ENCODE measurements around the gene BMPR1B.

DNA sequence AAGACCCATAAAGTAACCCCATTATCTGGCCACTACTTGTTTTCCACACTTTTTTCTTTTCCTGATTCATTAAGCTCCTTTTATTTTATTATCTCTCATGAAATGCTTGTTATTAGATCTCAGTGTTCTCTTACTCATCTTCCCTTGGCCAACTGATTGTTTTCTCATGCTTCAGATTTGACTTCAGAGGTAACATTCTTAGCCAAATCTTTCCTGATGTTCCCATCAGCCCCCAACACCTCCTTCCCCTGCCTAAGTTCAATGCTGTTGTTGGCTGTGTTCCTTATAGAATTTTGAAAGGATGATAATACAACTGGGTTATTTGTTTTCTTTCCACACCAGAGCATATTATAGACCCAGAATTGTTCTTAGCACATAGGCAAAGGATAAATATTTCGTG, 75.6 kb downstream of the BMPR1B start:
- TF ChIP-seq, protein P1, sequence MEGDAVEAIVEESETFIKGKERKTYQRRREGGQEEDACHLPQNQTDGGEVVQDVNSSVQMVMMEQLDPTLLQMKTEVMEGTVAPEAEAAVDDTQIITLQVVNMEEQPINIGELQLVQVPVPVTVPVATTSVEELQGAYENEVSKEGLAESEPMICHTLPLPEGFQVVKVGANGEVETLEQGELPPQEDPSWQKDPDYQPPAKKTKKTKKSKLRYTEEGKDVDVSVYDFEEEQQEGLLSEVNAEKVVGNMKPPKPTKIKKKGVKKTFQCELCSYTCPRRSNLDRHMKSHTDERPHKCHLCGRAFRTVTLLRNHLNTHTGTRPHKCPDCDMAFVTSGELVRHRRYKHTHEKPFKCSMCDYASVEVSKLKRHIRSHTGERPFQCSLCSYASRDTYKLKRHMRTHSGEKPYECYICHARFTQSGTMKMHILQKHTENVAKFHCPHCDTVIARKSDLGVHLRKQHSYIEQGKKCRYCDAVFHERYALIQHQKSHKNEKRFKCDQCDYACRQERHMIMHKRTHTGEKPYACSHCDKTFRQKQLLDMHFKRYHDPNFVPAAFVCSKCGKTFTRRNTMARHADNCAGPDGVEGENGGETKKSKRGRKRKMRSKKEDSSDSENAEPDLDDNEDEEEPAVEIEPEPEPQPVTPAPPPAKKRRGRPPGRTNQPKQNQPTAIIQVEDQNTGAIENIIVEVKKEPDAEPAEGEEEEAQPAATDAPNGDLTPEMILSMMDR (IDR thresholded peaks at IDR 0.05 in 2 of 3, conservative IDR thresholded peaks at IDR 0.05 in 1 of 3; ENCODE audit: insufficient read depth in 2 of 3, low read depth in 1 of 3, low read length in 3 of 3): no peak
- TF ChIP-seq SRSF1 (IDR thresholded peaks at IDR 0.05; ENCODE audit: low read depth, low read length) (no peak), RFX7 (CRISPR knock-in tag; IDR thresholded peaks at IDR 0.05) (no peak), BACH1 (tag; IDR thresholded peaks at IDR 0.05) (no peak), PHF21A (IDR thresholded peaks at IDR 0.05; ENCODE audit: borderline replicate concordance, low read depth) (no peak), ETS2 (tag; IDR thresholded peaks at IDR 0.05; ENCODE audit: borderline replicate concordance, poor library complexity, severe bottlenecking) (no peak)
- TF ChIP-seq, protein P2, sequence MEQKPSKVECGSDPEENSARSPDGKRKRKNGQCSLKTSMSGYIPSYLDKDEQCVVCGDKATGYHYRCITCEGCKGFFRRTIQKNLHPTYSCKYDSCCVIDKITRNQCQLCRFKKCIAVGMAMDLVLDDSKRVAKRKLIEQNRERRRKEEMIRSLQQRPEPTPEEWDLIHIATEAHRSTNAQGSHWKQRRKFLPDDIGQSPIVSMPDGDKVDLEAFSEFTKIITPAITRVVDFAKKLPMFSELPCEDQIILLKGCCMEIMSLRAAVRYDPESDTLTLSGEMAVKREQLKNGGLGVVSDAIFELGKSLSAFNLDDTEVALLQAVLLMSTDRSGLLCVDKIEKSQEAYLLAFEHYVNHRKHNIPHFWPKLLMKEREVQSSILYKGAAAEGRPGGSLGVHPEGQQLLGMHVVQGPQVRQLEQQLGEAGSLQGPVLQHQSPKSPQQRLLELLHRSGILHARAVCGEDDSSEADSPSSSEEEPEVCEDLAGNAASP (IDR thresholded peaks at IDR 0.05): no peak
